ENCODE results near the gene FBXW9. TPM values are rescaled to one million over a fixed set of nuclear protein-coding genes. Genes with fewer than 3 reads are reported as not detected.
"Not testable (repeated sequence)": the region's sequence is repeated elsewhere in the genome, so short reads cannot be mapped to it uniquely, and the experiment has no call there.

FBXW9 gene
- total RNA-seq, 1 donor from 2014 or later, result 1.7 TPM

GRCh38 chr19:12689581-12690216 is 6.7 kb downstream of the FBXW9 start:
- ATAC-seq (no peak), DNase-seq (no peak)
- intact Hi-C loops (cut with micrococcal nuclease), result no loop called here

GRCh38 chr19:12689012-12689411 is 7.4 kb downstream of the FBXW9 start:
- no peak for ATAC-seq
- intact Hi-C loops (cut with micrococcal nuclease), result no loop called here

GRCh38 chr19:12687496-12688196 is 8.8 kb downstream of the FBXW9 start, which contains the start of gene GNG14:
Gene GNG14 (plus strand): TSS chr19:12687998. CDS start chr19:12688049, 51 bp downstream.
- intact Hi-C loops (cut with micrococcal nuclease), result no loop called here
- no peak for ATAC-seq
- DNase-seq, result no peak

More at GRCh38 chr19:12689012-12689411, 7.4 kb downstream of the FBXW9 start:
- no peak for DNase-seq

GRCh38 chr19:12685831-12686230 is 10.6 kb downstream of the FBXW9 start:
- ATAC-seq (no peak), DNase-seq (no peak)
- intact Hi-C loops (cut with micrococcal nuclease), result no loop called here

- peak; percentile 92 for ATAC-seq
- peak; percentile 92 for DNase-seq
- intact Hi-C loops (cut with micrococcal nuclease), result no loop called here
Measured at GRCh38 chr19:12681074-12681987, 15.1 kb downstream of the FBXW9 start, which contains the start of gene DHPS. Gene DHPS (minus strand): TSS chr19:12681880. CDS start chr19:12681766, 114 bp downstream.

- ATAC-seq (no peak), DNase-seq (no peak)
- intact Hi-C loops (cut with micrococcal nuclease), result no loop called here
Measured at GRCh38 chr19:12680034-12680433, 16.4 kb downstream of the FBXW9 start.

GRCh38 chr19:12678039-12678438 is 18.4 kb downstream of the FBXW9 start:
- intact Hi-C loops (cut with micrococcal nuclease); ATAC-seq; DNase-seq: not testable (repeated sequence)

GRCh38 chr19:12676928-12677327 is 19.5 kb downstream of the FBXW9 start:
- intact Hi-C loops (cut with micrococcal nuclease), result no loop called here
- ATAC-seq, result no peak
- DNase-seq, result no peak

- ATAC-seq (peak; percentile 58), DNase-seq (peak; percentile 86)
- intact Hi-C loops (cut with micrococcal nuclease), result no loop called here
Measured at GRCh38 chr19:12676384-12676792, 20.0 kb downstream of the FBXW9 start.

- ATAC-seq (no peak), DNase-seq (no peak)
- intact Hi-C loops (cut with micrococcal nuclease), result no loop called here
Measured at GRCh38 chr19:12675940-12676339, 20.5 kb downstream of the FBXW9 start.

- ATAC-seq (no peak), DNase-seq (no peak)
Measured at GRCh38 chr19:12675399-12675798, 21.0 kb downstream of the FBXW9 start.

GRCh38 chr19:12672744-12673143 is 23.7 kb downstream of the FBXW9 start:
- intact Hi-C loops (cut with micrococcal nuclease), result no loop called here

More at GRCh38 chr19:12675399-12675798, 21.0 kb downstream of the FBXW9 start:
- intact Hi-C loops (cut with micrococcal nuclease), result no loop called here

GRCh38 chr19:12670159-12670928 is 26.1 kb downstream of the FBXW9 start:
- intact Hi-C loops (cut with micrococcal nuclease), result no loop called here
- DNase-seq (no peak), ATAC-seq (no peak)

More at GRCh38 chr19:12672744-12673143, 23.7 kb downstream of the FBXW9 start:
- DNase-seq (no peak), ATAC-seq (no peak)

GRCh38 chr19:12669270-12670158 is 26.9 kb downstream of the FBXW9 start:
- peak; percentile 85 for DNase-seq
- intact Hi-C loops (cut with micrococcal nuclease), result no loop called here
- ATAC-seq, result peak; percentile 71

GRCh38 chr19:12668932-12669269 is 27.5 kb downstream of the FBXW9 start:
- peak; percentile 11 for ATAC-seq
- peak; percentile 65 for DNase-seq
- intact Hi-C loops (cut with micrococcal nuclease), result no loop called here

GRCh38 chr19:12668346-12668745 is 28.1 kb downstream of the FBXW9 start:
- intact Hi-C loops (cut with micrococcal nuclease), result no loop called here

GRCh38 chr19:12667731-12668302 is 28.6 kb downstream of the FBXW9 start:
- ATAC-seq (no peak), DNase-seq (no peak)
- intact Hi-C loops (cut with micrococcal nuclease), result no loop called here

More at GRCh38 chr19:12668346-12668745, 28.1 kb downstream of the FBXW9 start:
- ATAC-seq, result no peak
- no peak for DNase-seq

All from left ventricle myocardium superior (tissue), 1 donor.